Iris pigment epithelial cell (primary cell): ENCODE data around the gene USP48.
"Not testable (repeated sequence)": the region's sequence is repeated elsewhere in the genome, so short reads cannot be mapped to it uniquely, and the experiment has no call there.

Experiments
- DNase-seq: peaks from one replicate; pipeline ENCODE4 v3.0.0-alpha.2; 2011; ENCODE audit warnings: low read depth

Gene USP48

GRCh38 chr1:21693732-21694131, 89.2 kb downstream of the USP48 start:
- no peak for DNase-seq

- DNase-seq = peak; percentile 25
These were observed 91.2 kb downstream of the USP48 start for GRCh38 chr1:21691739-21692138.

- DNase-seq = no peak
These were observed 93.1 kb downstream of the USP48 start for GRCh38 chr1:21689661-21690372.

GRCh38 chr1:21687081-21687529, 95.8 kb downstream of the USP48 start:
- no peak for DNase-seq

GRCh38 chr1:21685946-21686678, 96.8 kb downstream of the USP48 start:
- no peak for DNase-seq

- DNase-seq = no peak
These were observed 101.5 kb downstream of the USP48 start for GRCh38 chr1:21681426-21681825.

- DNase-seq = no peak
These were observed 102.0 kb downstream of the USP48 start for GRCh38 chr1:21680918-21681317.

GRCh38 chr1:21680381-21680780, 102.6 kb downstream of the USP48 start:
- DNase-seq = no peak

GRCh38 chr1:21677168-21677567, 105.8 kb downstream of the USP48 start:
- no peak for DNase-seq

- DNase-seq = no peak
These were observed 108.0 kb downstream of the USP48 start for GRCh38 chr1:21674957-21675356.

GRCh38 chr1:21673853-21674252, 109.1 kb downstream of the USP48 start:
- not testable (repeated sequence) for DNase-seq

- peak; percentile 56 for DNase-seq
These were observed 109.6 kb downstream of the USP48 start for GRCh38 chr1:21673277-21673780.

- DNase-seq = no peak
These were observed 110.3 kb downstream of the USP48 start for GRCh38 chr1:21672478-21673276.

GRCh38 chr1:21671915-21672314, 111.0 kb downstream of the USP48 start:
- DNase-seq = no peak

- no peak for DNase-seq
These were observed 111.7 kb downstream of the USP48 start for GRCh38 chr1:21670956-21671902.

- DNase-seq = no peak
These were observed 112.7 kb downstream of the USP48 start for GRCh38 chr1:21670059-21670881.

- DNase-seq = no peak
These were observed 113.5 kb downstream of the USP48 start, which contains the start of gene RAP1GAP for GRCh38 chr1:21669258-21670058. TSS of gene RAP1GAP (minus strand) at chr1:21669357. CDS start at chr1:21620032, 49,325 bp downstream.

- no peak for DNase-seq
These were observed 114.0 kb downstream of the USP48 start for GRCh38 chr1:21668951-21669257.

GRCh38 chr1:21668232-21668950, 114.6 kb downstream of the USP48 start:
- DNase-seq = no peak
